Fibroblast of mammary gland (primary cell): Measurements from ENCODE around the gene AUTS2.

Source experiments
- DNase-seq: peaks from one replicate; pipeline ENCODE4 v3.0.0-alpha.2; 2010; ENCODE audit warnings: low read depth
- H3K4me3 ChIP-seq: 2 replicates; pipeline ENCODE4 v1.5.1; 2011; ENCODE audit warnings: low read depth, mild to moderate bottlenecking, low read length, moderate library complexity; ENCODE audit not compliant: control insufficient read depth
- CTCF ChIP-seq: conservative IDR thresholded peaks from 2 replicates; pipeline ENCODE4 v1.5.1; 2011; ENCODE audit warnings: low read depth, low read length, inconsistent platforms; ENCODE audit not compliant: control insufficient read depth, insufficient read depth

AUTS2 gene

DNA sequence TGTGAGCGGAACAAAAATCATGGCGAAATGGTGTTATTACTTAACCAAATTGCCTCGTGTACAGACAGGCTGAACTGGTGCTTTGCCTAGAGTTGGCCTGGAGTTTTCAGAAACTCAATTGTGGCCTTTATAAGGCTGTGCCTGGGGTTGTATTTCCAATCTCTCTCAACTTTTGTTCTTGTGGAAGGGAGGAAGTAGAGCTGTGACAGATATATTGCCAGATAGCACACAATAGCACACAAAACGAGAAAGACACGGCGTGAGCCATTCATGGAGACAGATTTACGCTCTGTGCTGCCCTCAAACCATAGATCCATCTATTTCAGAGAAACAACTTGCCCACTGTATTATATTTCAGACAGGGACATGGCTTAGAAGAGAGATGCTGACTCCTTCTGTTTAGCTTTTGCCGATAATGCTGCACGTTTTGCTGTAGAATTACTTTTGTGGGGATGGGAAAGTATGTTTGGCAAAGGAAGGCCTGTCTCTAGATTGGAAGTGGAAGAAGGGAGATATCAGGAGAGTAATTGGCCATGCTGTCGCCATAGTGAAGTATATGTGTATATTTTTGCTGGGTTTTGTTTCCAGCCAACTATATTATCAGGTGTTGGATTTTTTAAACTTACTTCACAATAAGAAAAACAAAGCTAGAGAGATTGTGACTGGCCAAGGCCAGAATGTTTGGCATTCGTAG lies 80.4 kb downstream of the AUTS2 start:
- no peak for DNase-seq
- H3K4me3 ChIP-seq = no peak overlapping the region
- TF ChIP-seq CTCF = no peak

DNA sequence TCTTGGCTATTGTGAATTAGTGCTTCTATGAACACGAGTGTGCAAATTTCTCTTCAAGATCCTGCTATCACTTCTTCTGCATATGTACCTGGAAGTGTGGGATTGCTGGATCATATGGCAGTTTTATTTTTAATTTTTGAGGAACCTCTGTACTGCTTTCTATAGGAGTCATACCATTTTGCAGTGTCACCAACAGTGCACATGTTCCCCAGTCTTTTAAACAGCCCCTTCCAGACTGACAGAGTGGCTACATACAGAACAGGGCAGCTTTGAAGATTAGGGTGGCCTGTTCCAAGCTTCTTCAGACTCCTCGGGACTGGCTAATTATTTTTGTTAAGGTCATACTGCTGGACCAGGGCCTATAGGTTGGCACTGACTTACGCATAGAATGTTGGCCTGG lies 82.9 kb downstream of the AUTS2 start:
- H3K4me3 ChIP-seq = no peak overlapping the region
- DNase-seq = no peak
- no peak for TF ChIP-seq CTCF

DNA sequence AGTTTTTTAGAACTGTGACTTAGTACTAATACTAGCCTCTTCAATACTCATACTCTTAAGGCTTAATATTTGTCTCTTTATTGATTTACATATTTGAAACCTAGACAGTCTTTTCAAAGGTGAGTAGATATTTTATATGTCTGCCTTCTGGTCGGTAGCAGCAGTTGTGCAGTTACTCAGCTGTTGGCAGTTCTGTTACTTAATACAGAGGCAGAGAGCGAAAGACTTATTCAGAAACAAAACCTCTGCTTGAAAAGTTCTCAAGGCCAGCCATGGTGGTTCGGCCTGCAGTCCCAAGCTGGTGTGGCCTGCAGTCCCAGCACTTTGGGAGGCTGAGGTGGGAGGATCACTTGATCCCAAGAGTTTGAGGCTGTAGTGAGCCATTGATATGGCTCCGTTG lies 84.2 kb downstream of the AUTS2 start:
- no peak overlapping the region for H3K4me3 ChIP-seq
- no peak for TF ChIP-seq CTCF
- no peak for DNase-seq

- DNase-seq = no peak
- no peak overlapping the region for H3K4me3 ChIP-seq
- no peak for TF ChIP-seq CTCF
Observed at GRCh38 chr7:69683002-69683401, 84.7 kb downstream of the AUTS2 start.

DNA sequence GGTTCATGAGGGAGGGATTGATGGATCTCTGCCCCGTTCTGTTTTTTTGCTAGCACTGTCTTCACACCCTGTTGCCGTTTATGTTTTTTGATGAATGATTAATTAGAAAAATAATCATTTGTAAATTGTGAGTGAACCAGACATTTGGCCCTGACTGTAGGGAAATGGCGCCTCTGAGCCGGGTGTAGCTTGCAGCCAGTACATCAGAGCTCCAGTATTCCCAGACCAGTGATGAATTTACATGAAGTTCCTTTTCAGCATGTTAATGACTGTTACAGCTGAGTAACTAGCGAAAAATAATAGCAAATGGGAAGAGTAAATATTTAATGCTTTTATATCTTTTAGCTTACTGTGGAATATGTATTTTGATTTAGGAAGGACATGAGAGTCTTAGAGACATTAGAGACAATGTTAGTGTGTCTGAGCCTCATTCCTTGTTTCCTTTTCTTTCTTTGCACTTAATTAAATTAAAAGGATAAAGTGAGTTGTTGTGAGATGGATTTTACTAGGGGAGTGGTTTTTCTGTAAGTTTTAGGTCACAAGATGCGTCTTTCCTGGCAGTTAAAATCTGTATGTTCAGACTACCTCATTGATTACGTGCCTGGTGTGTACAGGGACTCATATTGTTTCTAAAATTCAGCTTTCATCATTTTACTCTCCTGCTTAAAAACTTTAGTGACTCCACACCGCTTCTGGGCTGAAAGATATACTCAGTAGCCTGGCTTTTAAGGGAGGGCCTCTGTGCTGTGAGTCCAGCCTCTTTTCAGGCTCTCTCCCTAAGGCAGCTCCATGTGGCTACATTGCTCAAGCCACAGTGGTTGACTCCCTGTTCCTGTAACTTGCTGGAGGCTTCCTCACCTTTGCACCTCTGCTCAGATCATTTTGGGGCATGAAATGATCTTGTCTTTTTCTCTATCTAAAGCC lies 86.4 kb downstream of the AUTS2 start:
- no peak overlapping the region for H3K4me3 ChIP-seq
- no peak for TF ChIP-seq CTCF
- DNase-seq = no peak

DNA sequence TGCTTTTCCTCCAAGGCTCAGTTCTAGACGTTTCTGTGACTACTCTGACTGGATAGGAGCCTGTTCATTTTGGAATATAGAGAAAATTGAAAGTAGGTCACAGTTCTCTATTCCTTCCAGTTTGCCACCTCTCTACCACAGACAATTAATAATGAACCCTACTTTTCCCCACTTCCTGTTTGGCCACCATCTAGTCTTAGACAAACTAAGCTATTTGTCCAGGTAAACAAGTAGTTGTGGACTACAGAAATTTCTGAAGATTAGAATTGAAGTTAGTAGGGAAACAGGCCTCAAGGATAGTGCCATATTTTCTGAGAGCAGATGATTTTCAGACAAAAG lies 87.0 kb downstream of the AUTS2 start:
- no peak for DNase-seq
- no peak overlapping the region for H3K4me3 ChIP-seq
- TF ChIP-seq CTCF = no peak
